ENCODE results near the gene JAM2.

- TF ChIP-seq CTCF (IDR thresholded peaks at IDR 0.05; ENCODE audit: low read depth, low read length) = no peak
- no peak for TF ChIP-seq POLR2A (IDR thresholded peaks at IDR 0.05; ENCODE audit: extremely low read depth, insufficient read length)
- TF ChIP-seq MYC (IDR thresholded peaks at IDR 0.05; ENCODE audit: low read depth, low read length) = no peak
- TF ChIP-seq MAX (IDR thresholded peaks at IDR 0.05; ENCODE audit: low read depth, low read length) = no peak
Observed at GRCh38 chr21:25710550-25710949, 71.5 kb downstream of the JAM2 start.

Measured in NB4 (cell line).